Measurements from ENCODE around the gene APBA2. TPM values are rescaled to one million over a fixed set of nuclear protein-coding genes. Genes with fewer than 3 reads are reported as not detected.

Gene APBA2
- total RNA-seq, 2 experiments from 2014 or later, result not detected

GRCh38 chr15:29141308-29142128 lies 255.7 kb downstream of the APBA2 start:
- H3K4me2 ChIP-seq (ENCODE audit: low read length), result no peak overlapping the region
- H3K9me2 ChIP-seq (ENCODE audit: insufficient read depth, low read length), result no peaks in the 10 kb centered on the region
- no peak for DNase-seq (ENCODE audit: low spot score)
- no peaks in the 10 kb centered on the region for H3K4me1 ChIP-seq (ENCODE audit: insufficient read depth, low read length, poor library complexity, severe bottlenecking)
- no peaks in the 10 kb centered on the region for H3K9me3 ChIP-seq (ENCODE audit: low read length)
- POLR2A ChIA-PET, result no interaction called here
- intact Hi-C loops (cut with micrococcal nuclease; ENCODE audit: unreplicated experiment), result no loop called here
- no peak overlapping the region for H3K4me3 ChIP-seq (ENCODE audit: low read depth, low read length, poor library complexity, severe bottlenecking)
- H4K20me1 ChIP-seq (ENCODE audit: insufficient read depth, low read length), result no peaks in the 10 kb centered on the region
- H3K36me3 ChIP-seq (ENCODE audit: insufficient read depth, low read length), result no peaks in the 10 kb centered on the region
- no TSS peak for BruUV-seq (replicated peaks)
- no peak overlapping the region for H3K27ac ChIP-seq (ENCODE audit: low read depth, low read length, poor library complexity, severe bottlenecking)
- TF ChIP-seq CTCF (conservative IDR thresholded peaks at IDR 0.05; ENCODE audit: low read length) (no peak), EZH2phosphoT487 (IDR thresholded peaks at IDR 0.05; ENCODE audit: borderline replicate concordance, low read depth, low read length) (no peak)
- no peak overlapping the region for H2AFZ ChIP-seq (ENCODE audit: low read length)
- CTCF ChIA-PET (ENCODE audit: unreplicated experiment), result no interaction called here
- H3K79me2 ChIP-seq (ENCODE audit: insufficient read depth, low read depth, low read length), result no peaks in the 10 kb centered on the region

GRCh38 chr15:29142129-29142747 lies 256.5 kb downstream of the APBA2 start:
- intact Hi-C loops (cut with micrococcal nuclease; ENCODE audit: unreplicated experiment), result no loop called here

More at GRCh38 chr15:29142129-29142747, 256.5 kb downstream of the APBA2 start:
- H3K9me3 ChIP-seq (ENCODE audit: low read length), result no peaks in the 10 kb centered on the region
- H3K9me2 ChIP-seq (ENCODE audit: insufficient read depth, low read length), result no peaks in the 10 kb centered on the region
- no peak overlapping the region for H3K27ac ChIP-seq (ENCODE audit: low read depth, low read length, poor library complexity, severe bottlenecking)
- no peaks in the 10 kb centered on the region for H3K4me1 ChIP-seq (ENCODE audit: insufficient read depth, low read length, poor library complexity, severe bottlenecking)
- POLR2A ChIA-PET, result no interaction called here
- no peak overlapping the region for H2AFZ ChIP-seq (ENCODE audit: low read length)
- no peaks in the 10 kb centered on the region for H3K79me2 ChIP-seq (ENCODE audit: insufficient read depth, low read depth, low read length)
- TF ChIP-seq CTCF (conservative IDR thresholded peaks at IDR 0.05; ENCODE audit: low read length) (no peak), EZH2phosphoT487 (IDR thresholded peaks at IDR 0.05; ENCODE audit: borderline replicate concordance, low read depth, low read length) (no peak)
- H4K20me1 ChIP-seq (ENCODE audit: insufficient read depth, low read length), result no peaks in the 10 kb centered on the region
- no peak overlapping the region for H3K4me3 ChIP-seq (ENCODE audit: low read depth, low read length, poor library complexity, severe bottlenecking)
- no peaks in the 10 kb centered on the region for H3K36me3 ChIP-seq (ENCODE audit: insufficient read depth, low read length)
- CTCF ChIA-PET (ENCODE audit: unreplicated experiment), result no interaction called here
- DNase-seq (ENCODE audit: low spot score), result no peak
- H3K4me2 ChIP-seq (ENCODE audit: low read length), result no peak overlapping the region
- BruUV-seq (replicated peaks), result no TSS peak

All from OCI-LY7 (cell line).